Measurements from ENCODE around the gene NOTUM. TPM values are rescaled to one million over a fixed set of nuclear protein-coding genes. Genes with fewer than 3 reads are reported as not detected.

The NOTUM gene
- polyA plus RNA-seq, 1 experiment = 0.06 TPM

DNA sequence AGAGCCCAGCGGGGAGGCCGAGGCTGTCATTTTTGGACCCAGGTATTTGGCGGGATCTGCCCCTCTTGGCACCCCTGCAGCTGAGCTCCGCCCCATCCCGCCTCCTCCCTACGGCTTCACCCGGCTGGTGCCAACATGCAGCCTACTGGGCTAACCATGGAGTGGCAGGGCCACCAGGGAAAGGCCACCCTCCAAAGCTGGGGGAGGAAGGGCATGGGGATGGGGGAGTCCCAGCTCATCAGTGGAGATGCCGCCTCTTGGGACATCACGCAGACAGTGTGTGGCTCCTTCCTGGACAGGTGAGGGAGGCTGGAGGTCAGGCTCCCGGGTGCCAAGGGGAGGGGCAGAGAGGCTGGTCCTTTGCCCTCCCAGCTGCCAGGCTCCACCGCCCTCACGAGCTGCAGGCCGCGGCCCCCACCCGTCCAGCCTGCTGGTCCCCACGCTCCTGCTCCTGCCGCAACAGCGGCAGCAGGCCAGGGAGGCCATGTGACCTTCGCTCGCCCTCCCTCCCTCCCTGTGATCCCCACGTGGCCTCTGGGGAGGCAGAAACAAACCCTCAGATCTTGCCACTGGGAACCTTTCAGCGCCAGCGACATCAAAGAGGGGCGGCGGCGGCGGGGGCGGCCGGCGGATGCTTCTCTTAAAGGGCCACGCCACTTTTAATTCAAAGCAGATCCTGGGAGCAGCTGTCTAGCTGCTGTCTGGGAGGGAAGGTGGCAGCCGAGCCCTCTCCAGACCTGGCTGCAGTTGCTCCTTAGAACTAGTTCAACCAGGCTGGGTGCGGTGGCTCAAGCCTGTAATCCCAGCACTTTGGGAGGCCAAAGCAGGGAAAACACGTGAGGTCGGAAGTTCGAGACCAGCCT, 6.8 kb upstream of the NOTUM start:
- Histone ChIP-seq H3K4me3 (ENCODE audit: low read depth, low read length) (no peak overlapping the region), H3K36me3 (ENCODE audit: control insufficient read depth, insufficient read depth, low read length) (no peaks in the 10 kb centered on the region), H3K27me3 (ENCODE audit: control insufficient read depth, insufficient read depth, low read length) (peaks cover 4% of the 10 kb centered on the region)
- POLR2A ChIA-PET = no interaction called here
- CTCF ChIA-PET = interaction anchor here (1.4 to 4.1 kb wide), 3 partner anchors 8 to 70 kb away, joined by 4 to 31 read pairs (median 18); partner anchors contain the start of genes CENPX, DCXR and LRRC45
- TF ChIP-seq, protein P1, sequence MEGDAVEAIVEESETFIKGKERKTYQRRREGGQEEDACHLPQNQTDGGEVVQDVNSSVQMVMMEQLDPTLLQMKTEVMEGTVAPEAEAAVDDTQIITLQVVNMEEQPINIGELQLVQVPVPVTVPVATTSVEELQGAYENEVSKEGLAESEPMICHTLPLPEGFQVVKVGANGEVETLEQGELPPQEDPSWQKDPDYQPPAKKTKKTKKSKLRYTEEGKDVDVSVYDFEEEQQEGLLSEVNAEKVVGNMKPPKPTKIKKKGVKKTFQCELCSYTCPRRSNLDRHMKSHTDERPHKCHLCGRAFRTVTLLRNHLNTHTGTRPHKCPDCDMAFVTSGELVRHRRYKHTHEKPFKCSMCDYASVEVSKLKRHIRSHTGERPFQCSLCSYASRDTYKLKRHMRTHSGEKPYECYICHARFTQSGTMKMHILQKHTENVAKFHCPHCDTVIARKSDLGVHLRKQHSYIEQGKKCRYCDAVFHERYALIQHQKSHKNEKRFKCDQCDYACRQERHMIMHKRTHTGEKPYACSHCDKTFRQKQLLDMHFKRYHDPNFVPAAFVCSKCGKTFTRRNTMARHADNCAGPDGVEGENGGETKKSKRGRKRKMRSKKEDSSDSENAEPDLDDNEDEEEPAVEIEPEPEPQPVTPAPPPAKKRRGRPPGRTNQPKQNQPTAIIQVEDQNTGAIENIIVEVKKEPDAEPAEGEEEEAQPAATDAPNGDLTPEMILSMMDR (IDR thresholded peaks at IDR 0.05; ENCODE audit: insufficient read depth, low read depth, low read length) = no peak
- peak; percentile 11 for DNase-seq (ENCODE audit: low read depth)

DNA sequence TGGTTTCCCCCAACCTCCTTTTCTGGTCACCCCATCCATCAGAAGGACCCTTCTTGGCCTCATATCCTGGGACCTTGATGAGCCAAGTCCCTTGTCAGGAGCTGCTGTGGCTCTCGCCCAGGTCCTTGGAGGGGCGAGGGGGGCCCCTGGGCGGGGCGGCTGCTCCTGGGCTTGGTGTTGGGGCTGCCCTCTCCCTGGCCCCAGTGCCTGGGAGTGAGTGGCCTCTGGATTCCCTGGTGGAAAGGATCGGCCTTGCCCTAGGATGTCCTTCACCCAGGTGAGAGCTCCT, 6.2 kb upstream of the NOTUM start:
- no peak for DNase-seq (ENCODE audit: low read depth)
- peaks cover 8% of the 10 kb centered on the region for H3K27me3 ChIP-seq (ENCODE audit: control insufficient read depth, insufficient read depth, low read length)
- ChIA-PET CTCF (interaction anchor here (0.6 to 4.1 kb wide), 6 partner anchors 7 to 70 kb away, joined by 3 to 31 read pairs (median 6); partner anchors contain the start of genes CENPX, DCXR, LRRC45 and RAC3), POLR2A (no interaction called here)
- H3K36me3 ChIP-seq (ENCODE audit: control insufficient read depth, insufficient read depth, low read length) = no peaks in the 10 kb centered on the region
- TF ChIP-seq, protein P1 (IDR thresholded peaks at IDR 0.05; ENCODE audit: insufficient read depth, low read depth, low read length) = no peak
- H3K4me3 ChIP-seq (ENCODE audit: low read depth, low read length) = no peak overlapping the region

GRCh38 chr17:81966343-81967243, 5.6 kb upstream of the NOTUM start:
- Histone ChIP-seq H3K4me3 (ENCODE audit: low read depth, low read length) (no peak overlapping the region), H3K27me3 (ENCODE audit: control insufficient read depth, insufficient read depth, low read length) (peaks cover 9% of the 10 kb centered on the region), H3K36me3 (ENCODE audit: control insufficient read depth, insufficient read depth, low read length) (no peaks in the 10 kb centered on the region)
- CTCF ChIA-PET = interaction anchor here (0.6 to 4.1 kb wide), 6 partner anchors 7 to 71 kb away, joined by 3 to 31 read pairs (median 6); partner anchors contain the start of genes CENPX, DCXR, LRRC45 and RAC3
- POLR2A ChIA-PET = no interaction called here
- TF ChIP-seq, protein P1 (IDR thresholded peaks at IDR 0.05; ENCODE audit: insufficient read depth, low read depth, low read length) = no peak
- DNase-seq (ENCODE audit: low read depth) = no peak

DNA sequence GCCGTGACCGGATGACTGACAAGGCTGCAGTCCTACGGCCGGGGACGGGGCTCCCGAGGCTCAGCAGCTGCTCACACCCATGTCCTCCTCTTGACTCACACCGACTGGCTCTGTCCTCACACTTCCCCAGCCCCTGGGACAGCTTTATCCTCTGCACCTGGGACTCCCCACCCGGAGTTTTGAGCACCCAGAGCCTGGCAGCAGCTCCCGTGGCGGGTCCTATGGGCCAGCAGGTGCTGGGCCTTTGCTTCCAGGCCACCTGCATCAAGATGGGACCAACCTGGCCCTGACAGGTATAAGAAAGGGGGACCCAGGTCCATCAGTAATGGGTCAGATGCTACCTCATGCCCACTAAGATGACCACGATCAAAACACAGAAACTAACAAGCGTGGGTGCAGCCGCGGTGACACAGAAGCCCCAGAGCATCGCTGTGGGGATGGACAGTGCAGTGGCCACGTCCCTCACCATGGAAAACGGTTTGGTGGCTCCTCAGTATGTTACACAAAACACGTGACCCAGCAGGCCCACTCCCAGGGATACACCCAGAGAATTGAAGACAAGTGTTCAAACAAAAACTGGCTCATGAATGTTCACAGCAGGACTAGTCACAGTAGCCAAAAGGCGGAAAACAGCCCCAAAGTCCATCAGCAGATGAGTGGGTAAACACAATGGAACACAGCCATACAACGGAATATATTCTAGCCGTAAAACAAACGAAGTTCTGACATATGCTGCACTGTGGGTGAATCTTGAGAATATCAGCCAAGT, 3.3 kb upstream of the NOTUM start:
- DNase-seq (ENCODE audit: low read depth) = no peak
- CTCF ChIA-PET = interaction anchor here (2.1 to 4.1 kb wide), 2 partner anchors 57 kb away, joined by 18 to 31 read pairs; partner anchors contain the start of genes CENPX and LRRC45
- TF ChIP-seq, protein P1 (IDR thresholded peaks at IDR 0.05; ENCODE audit: insufficient read depth, low read depth, low read length) = no peak
- POLR2A ChIA-PET = interaction anchor here (0.7 kb wide), 1 partner anchor 105 kb away, joined by 5 read pairs; no protein-coding TSS in a partner anchor
- Histone ChIP-seq H3K4me3 (ENCODE audit: low read depth, low read length) (no peak overlapping the region), H3K36me3 (ENCODE audit: control insufficient read depth, insufficient read depth, low read length) (no peaks in the 10 kb centered on the region), H3K27me3 (ENCODE audit: control insufficient read depth, insufficient read depth, low read length) (peaks cover 16% of the 10 kb centered on the region)

All from BJ (cell line).